Inferior parietal cortex (tissue), 1 donor: ENCODE measurements around the gene KRTAP10-5.
"Not testable (repeated sequence)": the region's sequence is repeated elsewhere in the genome, so short reads cannot be mapped to it uniquely, and the experiment has no call there.

Experiments
- DNase-seq: peaks from one replicate; pipeline ENCODE4 v3.0.0-alpha.2; 2016; ENCODE audit errors: extremely low spot score

Gene KRTAP10-5

GRCh38 chr21:44571844-44572782 is 8.3 kb downstream of the KRTAP10-5 start:
- DNase-seq: no peak

DNA sequence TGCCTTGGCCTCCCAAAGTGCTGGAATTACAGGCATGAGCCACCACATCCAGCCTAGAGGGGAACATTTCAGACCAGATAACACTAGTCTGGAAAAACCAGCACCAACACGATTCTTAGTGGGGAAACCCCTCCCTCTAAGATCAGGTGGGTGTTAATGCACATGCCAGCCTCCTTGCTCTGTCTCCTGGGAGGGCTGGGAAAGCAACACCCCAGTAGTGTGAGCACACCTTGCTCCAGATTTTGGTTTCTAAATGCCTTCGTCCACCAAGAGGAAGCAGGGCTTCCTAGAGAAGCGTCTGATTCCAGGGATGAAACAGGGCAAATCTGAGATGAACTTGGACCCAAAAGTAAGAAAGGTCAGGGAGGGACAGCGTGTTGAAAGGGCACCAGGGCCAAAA is 9.1 kb downstream of the KRTAP10-5 start:
- no peak for DNase-seq

- no peak for DNase-seq
Measured at GRCh38 chr21:44569861-44570517, 10.4 kb downstream of the KRTAP10-5 start.

- no peak for DNase-seq
Measured at GRCh38 chr21:44568667-44569556, 11.5 kb downstream of the KRTAP10-5 start.

DNA sequence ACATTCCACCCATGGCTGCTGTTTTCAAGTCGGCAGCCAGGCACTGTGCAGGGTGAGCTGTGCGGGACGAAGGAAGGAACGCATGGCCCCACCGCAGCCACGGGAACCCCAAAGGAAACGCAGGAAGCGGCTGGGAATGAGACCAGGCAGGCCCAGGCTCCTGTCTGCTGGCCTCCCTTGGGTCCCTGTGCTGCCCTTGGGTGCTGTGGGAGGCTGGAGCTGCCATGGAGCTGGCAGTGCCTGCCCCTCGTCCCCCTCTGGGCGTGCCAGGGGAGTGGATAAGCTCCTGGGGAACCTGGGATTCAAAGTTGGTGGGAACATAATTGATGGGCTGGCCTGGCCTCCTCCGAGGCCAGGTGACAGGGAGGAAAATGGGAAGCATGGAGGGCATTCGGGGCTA is 12.1 kb downstream of the KRTAP10-5 start:
- DNase-seq: no peak

GRCh38 chr21:44567481-44568171 is 12.8 kb downstream of the KRTAP10-5 start:
- no peak for DNase-seq

DNA sequence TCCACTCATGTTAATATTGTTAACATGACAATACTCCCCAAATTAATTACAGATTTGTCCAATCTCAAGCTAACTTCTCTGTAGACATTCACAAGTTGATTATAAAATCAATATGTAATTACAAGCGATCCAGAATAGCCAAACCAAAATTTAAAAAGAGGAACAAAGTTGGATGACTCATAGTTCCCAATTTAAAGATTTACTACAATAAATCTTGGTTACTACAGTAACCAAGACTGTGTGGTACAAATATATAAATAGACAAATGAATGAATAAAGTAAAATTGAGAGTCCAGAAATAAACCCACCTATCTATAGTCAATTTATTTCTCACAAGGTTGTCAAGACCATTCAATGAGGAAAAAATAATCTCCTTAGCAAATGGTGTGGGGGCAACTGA is 14.0 kb downstream of the KRTAP10-5 start:
- DNase-seq: no peak

GRCh38 chr21:44564886-44565598 is 15.4 kb downstream of the KRTAP10-5 start:
- DNase-seq: no peak

DNA sequence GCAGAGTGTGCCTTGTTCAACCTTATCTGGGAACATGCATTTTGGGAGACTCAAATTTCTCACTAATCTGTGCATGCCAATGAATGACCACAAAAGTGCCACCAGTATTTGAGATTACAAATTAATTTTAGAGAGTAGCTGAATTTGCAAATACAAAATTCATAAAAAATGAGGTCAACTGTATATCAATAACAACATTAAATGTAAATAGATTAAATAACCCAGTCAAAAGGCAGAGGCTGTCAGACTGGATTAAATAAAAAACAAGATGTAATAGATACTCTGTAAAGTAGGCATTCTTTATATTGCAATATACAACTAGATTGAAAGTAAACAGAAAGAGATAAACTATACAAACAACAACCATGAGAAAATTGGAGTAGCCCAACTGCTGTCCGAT is 16.3 kb downstream of the KRTAP10-5 start:
- no peak for DNase-seq

DNA sequence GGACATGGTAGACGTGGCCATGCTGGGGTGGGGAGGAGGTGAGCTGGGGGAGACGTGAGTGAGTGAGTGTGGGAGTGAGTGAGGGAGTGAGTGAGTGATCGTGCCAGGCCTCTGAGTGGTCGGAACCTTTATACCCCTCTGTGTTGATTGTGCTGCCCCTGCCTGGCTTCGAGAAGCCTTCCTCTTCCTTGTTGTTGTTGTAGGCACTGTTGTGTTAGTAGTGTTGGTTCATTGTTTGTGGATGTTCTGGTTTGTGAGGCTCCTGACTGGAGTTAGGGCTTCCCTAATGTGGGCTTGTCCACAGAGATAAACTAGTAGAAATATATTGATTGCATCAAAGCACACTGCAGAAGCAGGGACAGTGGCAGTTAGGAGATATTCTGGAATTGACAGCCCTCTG is 21.7 kb downstream of the KRTAP10-5 start, which contains the start of gene KRTAP10-3:
Gene KRTAP10-3 (minus strand): TSS at position 101 of the 400 bp plus-strand sequence. CDS start 80 bp downstream, at position 21.
- no peak for DNase-seq

GRCh38 chr21:44558329-44558675 is 22.1 kb downstream of the KRTAP10-5 start:
- not testable (repeated sequence) for DNase-seq

GRCh38 chr21:44557491-44558328 is 22.7 kb downstream of the KRTAP10-5 start:
- DNase-seq: no peak

- DNase-seq: no peak
Measured at GRCh38 chr21:44556879-44557278, 23.5 kb downstream of the KRTAP10-5 start.

DNA sequence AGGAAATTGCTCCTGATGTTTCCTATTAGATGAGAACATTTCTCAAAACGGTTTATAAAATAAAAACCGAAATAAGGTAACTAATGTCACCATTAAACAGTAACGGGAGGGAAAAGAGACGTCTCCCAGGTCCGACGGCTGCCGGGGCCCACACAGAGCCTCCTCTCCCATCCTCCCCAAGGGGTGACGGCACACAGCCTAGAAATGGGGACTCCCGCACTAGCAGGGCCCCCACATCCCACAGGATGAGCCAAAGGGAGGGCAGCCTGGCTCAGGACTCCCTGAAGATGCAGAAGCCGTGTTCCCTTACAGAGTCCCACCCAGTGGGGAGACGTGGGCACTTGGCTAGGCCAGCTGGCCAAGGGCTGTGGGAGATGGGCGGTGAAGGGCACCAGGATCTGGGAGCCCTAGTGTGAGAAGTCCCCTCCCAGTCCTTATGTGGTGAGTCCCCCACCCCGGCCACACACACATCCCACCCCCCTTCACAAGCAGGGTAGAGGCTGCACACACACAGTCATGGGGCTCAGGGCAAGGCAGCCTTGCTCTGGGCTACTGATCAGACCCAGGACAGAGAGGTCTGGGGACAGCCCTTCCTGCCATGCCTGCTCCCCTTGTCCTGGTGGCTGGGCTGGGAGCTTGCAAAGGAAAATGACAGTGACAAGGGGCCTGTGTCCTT is 25.1 kb downstream of the KRTAP10-5 start:
- DNase-seq: no peak

- no peak for DNase-seq
Measured at GRCh38 chr21:44552681-44553080, 27.7 kb downstream of the KRTAP10-5 start.

- DNase-seq: no peak
Measured at GRCh38 chr21:44552136-44552535, 28.3 kb downstream of the KRTAP10-5 start.

DNA sequence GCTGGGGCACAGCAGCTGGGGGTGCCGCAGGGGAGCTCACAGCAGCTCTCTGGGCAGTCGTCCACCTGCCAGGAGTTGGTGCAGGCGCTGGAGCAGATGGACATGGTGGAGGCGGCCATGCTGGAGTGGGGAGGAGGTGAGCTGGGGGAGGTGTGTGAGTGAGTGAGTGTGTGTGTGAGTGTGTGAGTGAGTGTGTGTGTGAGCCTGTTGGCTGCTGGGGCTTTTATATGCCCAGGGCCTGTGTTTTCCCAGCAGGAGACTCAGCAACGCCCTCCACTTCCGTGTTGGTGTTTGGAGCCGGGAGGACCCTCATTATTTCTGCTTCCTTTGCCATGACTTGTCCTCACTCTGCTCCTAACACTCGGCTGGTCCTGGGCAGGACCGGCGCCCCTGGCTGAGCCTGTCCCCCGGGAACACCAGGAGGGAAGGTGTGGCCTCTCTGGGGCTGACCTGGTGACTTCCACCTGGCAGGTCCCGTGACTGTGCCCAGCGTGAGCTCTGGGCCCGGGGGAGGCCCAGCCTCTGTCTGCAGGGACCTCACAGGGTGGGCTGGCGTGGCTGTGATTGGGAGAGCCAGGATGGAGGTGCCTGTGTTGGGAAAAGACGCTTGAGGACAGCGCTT is 29.0 kb downstream of the KRTAP10-5 start, which contains the start of gene KRTAP10-2:
Gene KRTAP10-2 (minus strand): TSS at position 166 of the 622 bp plus-strand sequence. CDS start 47 bp downstream, at position 119.
- DNase-seq: no peak

DNA sequence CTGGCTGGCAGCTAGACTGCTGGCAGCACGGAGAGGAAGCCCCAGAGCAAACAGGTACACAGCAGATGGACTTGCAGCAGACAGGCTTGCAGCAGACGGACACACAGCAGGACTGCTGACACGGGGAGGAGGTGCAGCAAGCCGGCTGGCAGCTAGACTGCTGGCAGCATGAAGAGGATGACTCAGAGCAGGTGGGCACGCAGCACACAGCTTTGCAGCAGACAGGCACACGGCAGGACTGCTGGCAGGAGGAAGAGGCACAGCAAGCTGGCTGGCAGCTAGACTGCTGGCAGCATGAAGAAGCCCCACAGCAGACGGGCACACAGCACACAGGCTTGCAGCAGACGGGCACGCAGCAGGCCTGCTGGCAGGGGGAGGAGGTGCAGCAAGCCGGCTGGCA is 29.6 kb downstream of the KRTAP10-5 start:
- DNase-seq: no peak

GRCh38 chr21:44550285-44550684 is 30.1 kb downstream of the KRTAP10-5 start:
- DNase-seq: not testable (repeated sequence)
